ENCODE data around the gene CBX4.

The CBX4 gene

GRCh38 chr17:79883202-79883601 is 44.0 kb upstream of the CBX4 start:
- Histone ChIP-seq H3K27ac (ENCODE audit: low read depth, low read length) (no peak overlapping the region), H2AFZ (ENCODE audit: low read depth, low read length, severe bottlenecking) (no peak overlapping the region), H4K20me1 (ENCODE audit: low read depth, low read length) (no peaks in the 10 kb centered on the region), H3F3A (ENCODE audit: insufficient read depth) (no peaks in the 10 kb centered on the region), H3K9ac (ENCODE audit: low read length) (no peak overlapping the region), H3K27me3 (ENCODE audit: low read length) (no peaks in the 10 kb centered on the region), H3K9me3 (ENCODE audit: insufficient read depth, low read length) (no peaks in the 10 kb centered on the region), H3K36me3 (ENCODE audit: low read length) (no peaks in the 10 kb centered on the region), H3K4me2 (ENCODE audit: low read depth, low read length, poor library complexity, severe bottlenecking) (no peak overlapping the region), H3K4me3 (ENCODE audit: insufficient read depth, low read length, poor library complexity, severe bottlenecking) (no peak overlapping the region), H3K79me2 (ENCODE audit: insufficient read depth, low read length) (no peaks in the 10 kb centered on the region), H3K9me2 (replicated peaks; ENCODE audit: insufficient read depth, low read length) (no peaks in the 10 kb centered on the region)
- TF ChIP-seq EZH2phosphoT487 (conservative IDR thresholded peaks at IDR 0.05; ENCODE audit: low read length) (no peak), CTCF (IDR thresholded peaks at IDR 0.05; ENCODE audit: insufficient read depth, low read length, poor library complexity, severe bottlenecking) (no peak)

GRCh38 chr17:79878329-79878947 is 39.2 kb upstream of the CBX4 start:
- Histone ChIP-seq H4K20me1 (ENCODE audit: low read depth, low read length) (no peaks in the 10 kb centered on the region), H3K36me3 (ENCODE audit: low read length) (no peaks in the 10 kb centered on the region), H2AFZ (ENCODE audit: low read depth, low read length, severe bottlenecking) (no peak overlapping the region)

GRCh38 chr17:79877041-79877440 is 37.8 kb upstream of the CBX4 start:
- H3K9me3 ChIP-seq (ENCODE audit: insufficient read depth, low read length): no peaks in the 10 kb centered on the region
- H3F3A ChIP-seq (ENCODE audit: insufficient read depth): no peaks in the 10 kb centered on the region
- no peaks in the 10 kb centered on the region for H3K9me2 ChIP-seq (replicated peaks; ENCODE audit: insufficient read depth, low read length)
- no peak overlapping the region for H3K27ac ChIP-seq (ENCODE audit: low read depth, low read length)
- no peaks in the 10 kb centered on the region for H3K27me3 ChIP-seq (ENCODE audit: low read length)
- H3K4me3 ChIP-seq (ENCODE audit: insufficient read depth, low read length, poor library complexity, severe bottlenecking): no peak overlapping the region
- TF ChIP-seq CTCF (IDR thresholded peaks at IDR 0.05; ENCODE audit: insufficient read depth, low read length, poor library complexity, severe bottlenecking): no peak
- no peak for TF ChIP-seq EZH2phosphoT487 (conservative IDR thresholded peaks at IDR 0.05; ENCODE audit: low read length)
- no peaks in the 10 kb centered on the region for H3K79me2 ChIP-seq (ENCODE audit: insufficient read depth, low read length)
- no peaks in the 10 kb centered on the region for H3K36me3 ChIP-seq (ENCODE audit: low read length)
- no peak overlapping the region for H2AFZ ChIP-seq (ENCODE audit: low read depth, low read length, severe bottlenecking)
- no peak overlapping the region for H3K4me2 ChIP-seq (ENCODE audit: low read depth, low read length, poor library complexity, severe bottlenecking)
- no peaks in the 10 kb centered on the region for H4K20me1 ChIP-seq (ENCODE audit: low read depth, low read length)
- H3K9ac ChIP-seq (ENCODE audit: low read length): no peak overlapping the region

More at GRCh38 chr17:79878329-79878947, 39.2 kb upstream of the CBX4 start:
- no peak for TF ChIP-seq CTCF (IDR thresholded peaks at IDR 0.05; ENCODE audit: insufficient read depth, low read length, poor library complexity, severe bottlenecking)
- TF ChIP-seq EZH2phosphoT487 (conservative IDR thresholded peaks at IDR 0.05; ENCODE audit: low read length): no peak
- no peaks in the 10 kb centered on the region for H3K9me2 ChIP-seq (replicated peaks; ENCODE audit: insufficient read depth, low read length)
- no peak overlapping the region for H3K4me2 ChIP-seq (ENCODE audit: low read depth, low read length, poor library complexity, severe bottlenecking)
- H3K27ac ChIP-seq (ENCODE audit: low read depth, low read length): no peak overlapping the region
- H3K27me3 ChIP-seq (ENCODE audit: low read length): no peaks in the 10 kb centered on the region
- H3F3A ChIP-seq (ENCODE audit: insufficient read depth): no peaks in the 10 kb centered on the region
- H3K4me3 ChIP-seq (ENCODE audit: insufficient read depth, low read length, poor library complexity, severe bottlenecking): no peak overlapping the region
- no peaks in the 10 kb centered on the region for H3K9me3 ChIP-seq (ENCODE audit: insufficient read depth, low read length)
- H3K9ac ChIP-seq (ENCODE audit: low read length): no peak overlapping the region
- H3K79me2 ChIP-seq (ENCODE audit: insufficient read depth, low read length): no peaks in the 10 kb centered on the region

Data from SU-DHL-6 (cell line).